Measurements from ENCODE around the gene AOC2.
"Not testable (repeated sequence)": the region's sequence is repeated elsewhere in the genome, so short reads cannot be mapped to it uniquely, and the experiment has no call there.

Gene AOC2

GRCh38 chr17:42891539-42892152, 47.3 kb downstream of the AOC2 start:
- Mint-ChIP-seq H3K36me3 (no peaks in the 10 kb centered on the region), H3K4me1 (no peaks in the 10 kb centered on the region), H3K27me3 (peaks cover 6% of the 10 kb centered on the region), H3K4me3 (no peak overlapping the region), H3K9me3 (no peaks in the 10 kb centered on the region), H3K27ac (no peak overlapping the region)
- ATAC-seq (ENCODE audit: low read depth) = no peak
- no peak for DNase-seq (ENCODE audit: low spot score in 2 of 2)

GRCh38 chr17:42893359-42893758, 49.0 kb downstream of the AOC2 start:
- H3K9me3 Mint-ChIP-seq = no peaks in the 10 kb centered on the region
- H3K4me3 Mint-ChIP-seq = no peak overlapping the region
- H3K27me3 Mint-ChIP-seq = peaks cover 8% of the 10 kb centered on the region

GRCh38 chr17:42894283-42895184, 50.2 kb downstream of the AOC2 start:
- Mint-ChIP-seq H3K9me3 (no peaks in the 10 kb centered on the region), H3K27ac (no peak overlapping the region), H3K27me3 (peaks cover 6% of the 10 kb centered on the region), H3K4me1 (no peaks in the 10 kb centered on the region), H3K4me3 (no peak overlapping the region), H3K36me3 (no peaks in the 10 kb centered on the region)
- ATAC-seq (ENCODE audit: low read depth) = no peak
- DNase-seq (ENCODE audit: low spot score in 2 of 2) = no peak

More at GRCh38 chr17:42893359-42893758, 49.0 kb downstream of the AOC2 start:
- DNase-seq (ENCODE audit: low spot score in 2 of 2) = no peak
- no peak for ATAC-seq (ENCODE audit: low read depth)
- Mint-ChIP-seq H3K4me1 (no peaks in the 10 kb centered on the region), H3K27ac (no peak overlapping the region), H3K36me3 (no peaks in the 10 kb centered on the region)

- no peaks in the 10 kb centered on the region for H3K36me3 Mint-ChIP-seq
- DNase-seq (ENCODE audit: low spot score in 2 of 2) (no peak), ATAC-seq (ENCODE audit: low read depth) (no peak)
- peaks cover 4% of the 10 kb centered on the region for H3K27me3 Mint-ChIP-seq
- no peaks in the 10 kb centered on the region for H3K9me3 Mint-ChIP-seq
- H3K4me3 Mint-ChIP-seq = no peak overlapping the region
- H3K4me1 Mint-ChIP-seq = no peaks in the 10 kb centered on the region
- no peak overlapping the region for H3K27ac Mint-ChIP-seq
Observed at GRCh38 chr17:42895185-42895555, 50.8 kb downstream of the AOC2 start.

GRCh38 chr17:42898147-42898811, 53.9 kb downstream of the AOC2 start:
- ATAC-seq (ENCODE audit: low read depth) (no peak), DNase-seq (ENCODE audit: low spot score in 2 of 2) (no peak)
- Mint-ChIP-seq H3K9me3 (no peaks in the 10 kb centered on the region), H3K4me1 (no peaks in the 10 kb centered on the region), H3K36me3 (no peaks in the 10 kb centered on the region), H3K4me3 (no peak overlapping the region), H3K27me3 (peaks cover 4% of the 10 kb centered on the region), H3K27ac (no peak overlapping the region)

GRCh38 chr17:42899981-42900380, 55.6 kb downstream of the AOC2 start:
- not testable (repeated sequence) for H3K27ac Mint-ChIP-seq; H3K4me3 Mint-ChIP-seq; ATAC-seq (ENCODE audit: low read depth); H3K4me1 Mint-ChIP-seq; H3K36me3 Mint-ChIP-seq; H3K9me3 Mint-ChIP-seq; DNase-seq (ENCODE audit: low spot score in 2 of 2); H3K27me3 Mint-ChIP-seq

Data from memory B cell (primary cell).